Measurements from ENCODE around the gene CYP2W1.

The CYP2W1 gene

DNA sequence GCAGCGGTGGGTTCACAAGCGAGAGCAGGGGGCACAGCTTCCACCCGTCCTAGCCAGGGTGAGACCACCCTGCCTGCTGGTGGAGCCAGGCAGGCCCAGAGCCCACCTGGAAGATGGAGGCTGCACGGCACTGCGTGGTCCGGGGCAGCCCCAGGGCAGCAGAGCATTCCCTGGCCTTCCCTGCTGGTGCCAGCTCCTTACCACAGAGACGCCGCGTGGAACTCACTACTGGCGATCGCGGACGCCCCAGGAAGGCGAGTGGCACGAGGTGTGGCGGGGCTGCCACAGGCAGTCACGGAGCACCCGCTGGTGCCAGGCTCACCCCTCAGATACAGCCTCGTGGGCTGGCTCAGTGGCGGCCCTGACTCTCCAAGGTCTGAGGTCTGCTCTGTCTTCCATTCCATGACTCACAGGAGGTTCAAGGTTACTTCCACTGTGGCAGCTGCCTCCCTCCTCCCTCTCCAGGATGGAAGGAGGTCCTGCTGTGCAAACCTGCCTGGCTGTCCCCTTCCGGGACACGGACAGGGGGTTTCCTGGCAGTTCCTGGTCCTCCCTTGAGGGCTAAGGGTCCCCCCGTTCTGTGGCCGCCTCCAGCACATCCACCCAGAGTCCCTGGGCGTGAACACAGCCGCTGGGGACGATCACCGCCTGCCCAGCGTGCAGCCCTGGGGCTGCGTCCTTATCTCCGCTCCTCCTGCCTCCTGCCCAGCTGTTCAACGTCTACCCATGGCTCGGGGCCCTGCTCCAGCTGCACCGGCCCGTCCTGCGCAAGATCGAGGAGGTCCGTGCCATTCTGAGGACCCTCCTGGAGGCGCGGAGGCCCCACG is 3.1 kb downstream of the CYP2W1 start:
- no peak overlapping the region for H3K27ac ChIP-seq (ENCODE audit: extremely low read depth, low read depth, low read length)
- POLR2A ChIA-PET: interaction anchor here (1.2 kb wide), 1 partner anchor 11 kb away, joined by 3 read pairs; the partner anchor contains the start of gene COX19
- no peaks in the 10 kb centered on the region for H3K36me3 ChIP-seq (ENCODE audit: control insufficient read depth in 2 of 2, insufficient read depth in 1 of 2, low read length in 2 of 2)
- H3K9me3 ChIP-seq (ENCODE audit: control insufficient read depth, insufficient read depth, low read depth, low read length): no peaks in the 10 kb centered on the region
- CTCF ChIA-PET: interaction anchor here (0.9 to 1.0 kb wide), 2 partner anchors 59 to 80 kb away, joined by 4 to 5 read pairs; partner anchors contain the start of gene GPR146
- no peak overlapping the region for H3K4me3 ChIP-seq (ENCODE audit: low read depth, low read length)
- TF ChIP-seq ZNF341 (tag by site-specific recombination; IDR thresholded peaks at IDR 0.05; ENCODE audit: low read depth): peak; percentile 44
- TF ChIP-seq ZNF223 (tag by site-specific recombination; IDR thresholded peaks at IDR 0.05): no peak
- TF ChIP-seq ZIC2 (tag by site-specific recombination; IDR thresholded peaks at IDR 0.05): peak; percentile 60
- TF ChIP-seq, protein P1, sequence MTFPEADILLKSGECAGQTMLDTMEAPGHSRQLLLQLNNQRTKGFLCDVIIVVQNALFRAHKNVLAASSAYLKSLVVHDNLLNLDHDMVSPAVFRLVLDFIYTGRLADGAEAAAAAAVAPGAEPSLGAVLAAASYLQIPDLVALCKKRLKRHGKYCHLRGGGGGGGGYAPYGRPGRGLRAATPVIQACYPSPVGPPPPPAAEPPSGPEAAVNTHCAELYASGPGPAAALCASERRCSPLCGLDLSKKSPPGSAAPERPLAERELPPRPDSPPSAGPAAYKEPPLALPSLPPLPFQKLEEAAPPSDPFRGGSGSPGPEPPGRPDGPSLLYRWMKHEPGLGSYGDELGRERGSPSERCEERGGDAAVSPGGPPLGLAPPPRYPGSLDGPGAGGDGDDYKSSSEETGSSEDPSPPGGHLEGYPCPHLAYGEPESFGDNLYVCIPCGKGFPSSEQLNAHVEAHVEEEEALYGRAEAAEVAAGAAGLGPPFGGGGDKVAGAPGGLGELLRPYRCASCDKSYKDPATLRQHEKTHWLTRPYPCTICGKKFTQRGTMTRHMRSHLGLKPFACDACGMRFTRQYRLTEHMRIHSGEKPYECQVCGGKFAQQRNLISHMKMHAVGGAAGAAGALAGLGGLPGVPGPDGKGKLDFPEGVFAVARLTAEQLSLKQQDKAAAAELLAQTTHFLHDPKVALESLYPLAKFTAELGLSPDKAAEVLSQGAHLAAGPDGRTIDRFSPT (tag by site-specific recombination; IDR thresholded peaks at IDR 0.05): no peak
- peak; percentile 68; the same call in 1 of the 2 replicates for TF ChIP-seq ZNF600 (tag by site-specific recombination; IDR thresholded peaks at IDR 0.05)
- no peaks in the 10 kb centered on the region for H3K4me1 ChIP-seq (ENCODE audit: control insufficient read depth, insufficient read depth, low read length)

DNA sequence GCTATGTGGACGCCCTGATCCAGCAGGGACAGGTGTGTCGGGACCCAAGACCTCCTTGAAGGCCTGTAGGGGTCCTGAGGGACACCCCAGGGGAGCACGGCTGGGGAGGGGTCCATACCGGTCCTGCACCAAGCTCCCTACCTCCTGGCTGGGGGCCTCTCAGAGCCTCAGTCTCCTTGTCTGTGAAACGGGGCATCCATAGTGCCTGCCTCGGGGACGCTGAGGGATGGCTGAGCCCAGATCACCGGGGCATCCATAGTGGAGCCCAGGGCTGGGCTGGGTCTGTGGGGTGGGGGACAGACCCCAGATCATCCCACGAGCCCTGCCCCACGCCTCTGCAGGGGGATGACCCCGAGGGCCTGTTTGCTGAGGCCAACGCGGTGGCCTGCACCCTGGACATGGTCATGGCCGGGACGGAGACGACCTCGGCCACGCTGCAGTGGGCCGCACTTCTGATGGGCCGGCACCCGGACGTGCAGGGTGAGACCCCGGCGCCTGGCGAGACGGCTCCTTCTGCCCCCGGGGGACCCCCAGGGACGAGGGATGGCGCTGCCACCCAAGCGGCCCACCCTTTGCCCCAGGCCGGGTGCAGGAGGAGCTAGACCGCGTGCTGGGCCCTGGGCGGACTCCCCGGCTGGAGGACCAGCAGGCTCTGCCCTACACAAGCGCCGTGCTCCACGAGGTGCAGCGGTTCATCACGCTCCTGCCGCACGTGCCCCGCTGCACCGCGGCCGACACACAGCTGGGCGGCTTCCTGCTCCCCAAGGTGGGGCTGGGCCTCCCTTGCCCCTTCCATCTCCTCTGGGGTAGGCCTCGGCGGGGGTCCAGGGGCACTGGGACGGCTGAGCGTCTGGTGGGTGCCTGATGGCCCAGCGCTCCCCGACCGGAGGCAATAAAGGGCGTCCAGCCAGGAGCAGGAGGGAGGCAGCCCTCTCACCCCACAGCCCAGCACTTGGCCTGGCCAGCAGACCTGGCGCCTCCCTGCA is 4.1 kb downstream of the CYP2W1 start:
- Histone ChIP-seq H3K36me3 (ENCODE audit: control insufficient read depth in 2 of 2, insufficient read depth in 1 of 2, low read length in 2 of 2) (no peaks in the 10 kb centered on the region), H3K4me3 (ENCODE audit: low read depth, low read length) (no peak overlapping the region), H3K9me3 (ENCODE audit: control insufficient read depth, insufficient read depth, low read depth, low read length) (no peaks in the 10 kb centered on the region), H3K4me1 (ENCODE audit: control insufficient read depth, insufficient read depth, low read length) (no peaks in the 10 kb centered on the region), H3K27ac (ENCODE audit: extremely low read depth, low read depth, low read length) (no peak overlapping the region)
- ChIA-PET POLR2A (no interaction called here), CTCF (interaction anchor here (0.6 to 0.7 kb wide), 2 partner anchors 78 to 86 kb away, joined by 3 read pairs; no protein-coding TSS in a partner anchor)
- TF ChIP-seq, protein P2, sequence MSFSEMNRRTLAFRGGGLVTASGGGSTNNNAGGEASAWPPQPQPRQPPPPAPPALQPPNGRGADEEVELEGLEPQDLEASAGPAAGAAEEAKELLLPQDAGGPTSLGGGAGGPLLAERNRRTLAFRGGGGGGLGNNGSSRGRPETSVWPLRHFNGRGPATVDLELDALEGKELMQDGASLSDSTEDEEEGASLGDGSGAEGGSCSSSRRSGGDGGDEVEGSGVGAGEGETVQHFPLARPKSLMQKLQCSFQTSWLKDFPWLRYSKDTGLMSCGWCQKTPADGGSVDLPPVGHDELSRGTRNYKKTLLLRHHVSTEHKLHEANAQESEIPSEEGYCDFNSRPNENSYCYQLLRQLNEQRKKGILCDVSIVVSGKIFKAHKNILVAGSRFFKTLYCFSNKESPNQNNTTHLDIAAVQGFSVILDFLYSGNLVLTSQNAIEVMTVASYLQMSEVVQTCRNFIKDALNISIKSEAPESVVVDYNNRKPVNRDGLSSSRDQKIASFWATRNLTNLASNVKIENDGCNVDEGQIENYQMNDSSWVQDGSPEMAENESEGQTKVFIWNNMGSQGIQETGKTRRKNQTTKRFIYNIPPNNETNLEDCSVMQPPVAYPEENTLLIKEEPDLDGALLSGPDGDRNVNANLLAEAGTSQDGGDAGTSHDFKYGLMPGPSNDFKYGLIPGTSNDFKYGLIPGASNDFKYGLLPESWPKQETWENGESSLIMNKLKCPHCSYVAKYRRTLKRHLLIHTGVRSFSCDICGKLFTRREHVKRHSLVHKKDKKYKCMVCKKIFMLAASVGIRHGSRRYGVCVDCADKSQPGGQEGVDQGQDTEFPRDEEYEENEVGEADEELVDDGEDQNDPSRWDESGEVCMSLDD (tag by site-specific recombination; IDR thresholded peaks at IDR 0.05): no peak
- TF ChIP-seq, protein P3, sequence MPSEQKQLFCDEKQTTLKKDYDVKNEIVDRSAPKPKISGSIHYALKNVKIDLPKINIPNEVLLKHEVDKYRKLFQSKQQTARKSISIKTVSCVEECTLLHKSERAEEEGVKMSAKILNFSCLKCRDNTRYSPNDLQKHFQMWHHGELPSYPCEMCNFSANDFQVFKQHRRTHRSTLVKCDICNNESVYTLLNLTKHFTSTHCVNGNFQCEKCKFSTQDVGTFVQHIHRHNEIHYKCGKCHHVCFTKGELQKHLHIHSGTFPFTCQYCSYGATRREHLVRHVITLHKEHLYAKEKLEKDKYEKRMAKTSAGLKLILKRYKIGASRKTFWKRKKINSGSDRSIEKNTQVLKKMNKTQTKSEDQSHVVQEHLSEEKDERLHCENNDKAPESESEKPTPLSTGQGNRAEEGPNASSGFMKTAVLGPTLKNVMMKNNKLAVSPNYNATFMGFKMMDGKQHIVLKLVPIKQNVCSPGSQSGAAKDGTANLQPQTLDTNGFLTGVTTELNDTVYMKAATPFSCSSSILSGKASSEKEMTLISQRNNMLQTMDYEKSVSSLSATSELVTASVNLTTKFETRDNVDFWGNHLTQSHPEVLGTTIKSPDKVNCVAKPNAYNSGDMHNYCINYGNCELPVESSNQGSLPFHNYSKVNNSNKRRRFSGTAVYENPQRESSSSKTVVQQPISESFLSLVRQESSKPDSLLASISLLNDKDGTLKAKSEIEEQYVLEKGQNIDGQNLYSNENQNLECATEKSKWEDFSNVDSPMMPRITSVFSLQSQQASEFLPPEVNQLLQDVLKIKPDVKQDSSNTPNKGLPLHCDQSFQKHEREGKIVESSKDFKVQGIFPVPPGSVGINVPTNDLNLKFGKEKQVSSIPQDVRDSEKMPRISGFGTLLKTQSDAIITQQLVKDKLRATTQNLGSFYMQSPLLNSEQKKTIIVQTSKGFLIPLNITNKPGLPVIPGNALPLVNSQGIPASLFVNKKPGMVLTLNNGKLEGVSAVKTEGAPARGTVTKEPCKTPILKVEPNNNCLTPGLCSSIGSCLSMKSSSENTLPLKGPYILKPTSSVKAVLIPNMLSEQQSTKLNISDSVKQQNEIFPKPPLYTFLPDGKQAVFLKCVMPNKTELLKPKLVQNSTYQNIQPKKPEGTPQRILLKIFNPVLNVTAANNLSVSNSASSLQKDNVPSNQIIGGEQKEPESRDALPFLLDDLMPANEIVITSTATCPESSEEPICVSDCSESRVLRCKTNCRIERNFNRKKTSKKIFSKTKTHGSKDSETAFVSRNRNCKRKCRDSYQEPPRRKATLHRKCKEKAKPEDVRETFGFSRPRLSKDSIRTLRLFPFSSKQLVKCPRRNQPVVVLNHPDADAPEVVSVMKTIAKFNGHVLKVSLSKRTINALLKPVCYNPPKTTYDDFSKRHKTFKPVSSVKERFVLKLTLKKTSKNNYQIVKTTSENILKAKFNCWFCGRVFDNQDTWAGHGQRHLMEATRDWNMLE (tag by site-specific recombination; conservative IDR thresholded peaks at IDR 0.05; ENCODE audit: low read depth): no peak
- no peak for TF ChIP-seq SETDB1 (IDR thresholded peaks at IDR 0.05; ENCODE audit: insufficient read length, low read length)
- no peak for TF ChIP-seq ZFHX2 (tag by site-specific recombination; conservative IDR thresholded peaks at IDR 0.05)
- TF ChIP-seq, protein P4, sequence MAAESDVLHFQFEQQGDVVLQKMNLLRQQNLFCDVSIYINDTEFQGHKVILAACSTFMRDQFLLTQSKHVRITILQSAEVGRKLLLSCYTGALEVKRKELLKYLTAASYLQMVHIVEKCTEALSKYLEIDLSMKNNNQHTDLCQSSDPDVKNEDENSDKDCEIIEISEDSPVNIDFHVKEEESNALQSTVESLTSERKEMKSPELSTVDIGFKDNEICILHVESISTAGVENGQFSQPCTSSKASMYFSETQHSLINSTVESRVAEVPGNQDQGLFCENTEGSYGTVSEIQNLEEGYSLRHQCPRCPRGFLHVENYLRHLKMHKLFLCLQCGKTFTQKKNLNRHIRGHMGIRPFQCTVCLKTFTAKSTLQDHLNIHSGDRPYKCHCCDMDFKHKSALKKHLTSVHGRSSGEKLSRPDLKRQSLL (tag by site-specific recombination; IDR thresholded peaks at IDR 0.05): no peak
- peak; percentile 49; the same call in 1 of the 2 replicates for TF ChIP-seq GLIS1 (tag by site-specific recombination; IDR thresholded peaks at IDR 0.05)

Measured in HEK293 (cell line).